GF-D8 (cell line): ENCODE results near the gene H3-3A.
"Not testable (repeated sequence)": the region's sequence is repeated elsewhere in the genome, so short reads cannot be mapped to it uniquely, and the experiment has no call there.

Experiments
- DNase-seq: peaks from one replicate; lab custom pipeline; 2025; lab: John Stamatoyannopoulos, UW

Gene H3-3A

GRCh38 chr1:226085675-226086285 is 23.3 kb downstream of the H3-3A start:
- DNase-seq = no peak

GRCh38 chr1:226086776-226087175 is 24.3 kb downstream of the H3-3A start:
- DNase-seq = no peak

GRCh38 chr1:226091461-226091860 is 28.9 kb downstream of the H3-3A start:
- no peak for DNase-seq

- DNase-seq = not testable (repeated sequence)
Measured at GRCh38 chr1:226092048-226092820, 29.7 kb downstream of the H3-3A start.

GRCh38 chr1:226092965-226093364 is 30.4 kb downstream of the H3-3A start:
- DNase-seq = no peak

- no peak for DNase-seq
Measured at GRCh38 chr1:226093621-226094020, 31.1 kb downstream of the H3-3A start.

GRCh38 chr1:226094451-226094850 is 31.9 kb downstream of the H3-3A start:
- DNase-seq = no peak

GRCh38 chr1:226095286-226095685 is 32.8 kb downstream of the H3-3A start:
- no peak for DNase-seq

- DNase-seq = no peak
Measured at GRCh38 chr1:226097866-226098625, 35.5 kb downstream of the H3-3A start.

- DNase-seq = no peak
Measured at GRCh38 chr1:226098870-226099835, 36.6 kb downstream of the H3-3A start.

GRCh38 chr1:226100436-226101391 is 38.2 kb downstream of the H3-3A start:
- DNase-seq = no peak

GRCh38 chr1:226104671-226105121 is 42.2 kb downstream of the H3-3A start:
- no peak for DNase-seq

GRCh38 chr1:226107471-226108460 is 45.2 kb downstream of the H3-3A start:
- DNase-seq = no peak

- no peak for DNase-seq
Measured at GRCh38 chr1:226108935-226109828, 46.7 kb downstream of the H3-3A start.

- DNase-seq = peak; percentile 54
Measured at GRCh38 chr1:226109829-226110248, 47.3 kb downstream of the H3-3A start.

GRCh38 chr1:226110249-226111097 is 48.0 kb downstream of the H3-3A start:
- DNase-seq = peak; percentile 47
